Caco-2 (cell line): Measurements from ENCODE around the gene C1orf105. TPM values are rescaled to one million over a fixed set of nuclear protein-coding genes. Genes with fewer than 3 reads are reported as not detected.

ENCODE experiments used
- BruUV-seq: library from RNA; stranded (reverse); fragments of 400-500 nt; replicated peaks from 2 replicates; lab custom pipeline; 2021; lab: Mats Ljungman, UMichigan
- CTCF ChIA-PET: fragments of 300-600 bp; sonication (Branson Sonifier 250); formaldehyde crosslinking; loops from one replicate; lab custom pipeline; 2022; ENCODE audit warnings: antibody characterized with exemption; lab: Charles Lee
- POLR2A ChIA-PET: fragments of 300-600 bp; sonication (Branson Sonifier 250); formaldehyde crosslinking; loops from one replicate; lab custom pipeline; 2022; ENCODE audit warnings: antibody characterized with exemption; lab: Charles Lee
- DNase-seq, 2 experiments: peaks; one replicate each; pipeline versions ENCODE4 v3.0.0 to v3.0.0-alpha.2; 2020 to 2022
- H3K27me3 ChIP-seq: replicated peaks from 2 replicates; pipeline ENCODE4 v1.6.0; 2011; ENCODE audit warnings: low read length; ENCODE audit not compliant: control insufficient read depth, insufficient read depth
- H3K36me3 ChIP-seq: 2 replicates; pipeline ENCODE4 v1.5.1; 2011; ENCODE audit warnings: low read length; ENCODE audit not compliant: control insufficient read depth, insufficient read depth
- H3K4me1 ChIP-seq: fragments of 250-450 bp; sonication (Bioruptor Pico); 2 replicates; pipeline ENCODE4 v1.5.1; 2020; ENCODE audit warnings: mild to moderate bottlenecking
- H3K4me3 ChIP-seq: 2 replicates; pipeline ENCODE4 v1.5.1; 2011; ENCODE audit warnings: low read depth, mild to moderate bottlenecking, control low read depth, low read length
- H3K9me3 ChIP-seq: fragments of 250-450 bp; sonication (Bioruptor Pico); 2 replicates; pipeline ENCODE4 v1.5.1; 2020; ENCODE audit warnings: mild to moderate bottlenecking, moderate library complexity
- H3K27ac Mint-ChIP-seq: one replicate; pipeline ENCODE4 v1.8.0; 2022; ENCODE audit warnings: mixed read lengths; ENCODE audit not compliant: unreplicated experiment
- H3K27me3 Mint-ChIP-seq: one replicate; pipeline ENCODE4 v1.8.0; 2022; ENCODE audit warnings: mixed read lengths; ENCODE audit not compliant: insufficient read depth, unreplicated experiment
- H3K36me3 Mint-ChIP-seq: one replicate; pipeline ENCODE4 v1.8.0; 2022; ENCODE audit warnings: mild to moderate bottlenecking, mixed read lengths; ENCODE audit not compliant: insufficient read depth, unreplicated experiment
- H3K4me1 Mint-ChIP-seq: one replicate; pipeline ENCODE4 v1.8.0; 2022; ENCODE audit warnings: low read depth, mixed read lengths; ENCODE audit not compliant: unreplicated experiment
- H3K4me3 Mint-ChIP-seq: one replicate; pipeline ENCODE4 v1.8.0; 2022; ENCODE audit warnings: mild to moderate bottlenecking, moderate library complexity, mixed read lengths; ENCODE audit not compliant: unreplicated experiment
- H3K9me3 Mint-ChIP-seq: one replicate; pipeline ENCODE4 v1.8.0; 2022; ENCODE audit warnings: mixed read lengths; ENCODE audit not compliant: unreplicated experiment
- CTCF ChIP-seq, 2 experiments: fragments of 200-600 bp in 1 of 2; IDR thresholded peaks; 1 replicate in 1 of 2; 2 replicates in 1 of 2; pipeline versions ENCODE4 v1.5.1 to v1.8.0; 2011 to 2022; ENCODE audit warnings: antibody characterized with exemption in 1 of 2, control low read depth in 1 of 2, inconsistent platforms in 1 of 2, low read depth in 1 of 2, low read length in 1 of 2, mild to moderate bottlenecking in 1 of 2, moderate library complexity in 1 of 2; ENCODE audit not compliant: insufficient read depth in 1 of 2, severe bottlenecking in 1 of 2, unreplicated experiment in 1 of 2
- intact Hi-C: fragments of 100-400 bp; cut with micrococcal nuclease; formaldehyde crosslinking; loops from one replicate; pipeline ENCODE4 v1.10.0; 2022; ENCODE audit not compliant: unreplicated experiment
- total RNA-seq: library from RNA; stranded (reverse); gene quantifications from 2 replicates; pipeline ENCODE4 v1.2.3, GENCODE V29; 2022

C1orf105 gene
- total RNA-seq, 1 experiment from 2014 or later = 0.82 TPM

DNA sequence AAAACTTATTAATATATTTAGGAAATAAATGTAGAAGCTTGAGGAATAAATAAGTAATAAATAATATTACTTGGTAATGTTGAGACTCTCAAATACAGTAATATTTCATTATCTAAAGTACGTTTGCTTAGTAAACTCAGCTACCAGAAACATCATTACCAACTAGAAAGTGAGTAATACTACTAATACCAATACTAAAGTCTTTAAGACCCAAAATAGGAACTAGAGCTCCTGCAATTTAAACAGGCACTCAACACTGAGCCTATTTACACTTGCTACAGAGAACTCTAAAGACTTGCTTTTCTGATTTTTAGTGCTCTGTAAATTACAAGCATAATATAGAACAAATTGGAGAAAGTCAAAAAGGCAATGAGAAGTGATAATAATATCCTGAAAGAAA lies 13.5 kb upstream of the C1orf105 start:
- Mint-ChIP-seq H3K27me3 (no peaks in the 10 kb centered on the region), H3K9me3 (no peaks in the 10 kb centered on the region), H3K27ac (no peak overlapping the region), H3K4me3 (no peak overlapping the region), H3K4me1 (no peaks in the 10 kb centered on the region), H3K36me3 (no peaks in the 10 kb centered on the region)
- BruUV-seq = no TSS peak
- intact Hi-C loops = loop anchor here (2.0 kb wide), 1 partner anchor 20 kb away; no protein-coding TSS in a partner anchor
- no peak for TF ChIP-seq CTCF (IDR thresholded peaks at IDR 0.05; ENCODE audit: insufficient read depth in 1 of 2, low read depth in 1 of 2, low read length in 1 of 2, severe bottlenecking in 1 of 2, unreplicated experiment in 1 of 2)
- Histone ChIP-seq H3K27me3 (no peaks in the 10 kb centered on the region), H3K9me3 (no peaks in the 10 kb centered on the region), H3K4me3 (no peak overlapping the region), H3K4me1 (no peaks in the 10 kb centered on the region), H3K36me3 (no peaks in the 10 kb centered on the region)
- CTCF ChIA-PET = no interaction called here
- POLR2A ChIA-PET = no interaction called here
- DNase-seq = no peak

DNA sequence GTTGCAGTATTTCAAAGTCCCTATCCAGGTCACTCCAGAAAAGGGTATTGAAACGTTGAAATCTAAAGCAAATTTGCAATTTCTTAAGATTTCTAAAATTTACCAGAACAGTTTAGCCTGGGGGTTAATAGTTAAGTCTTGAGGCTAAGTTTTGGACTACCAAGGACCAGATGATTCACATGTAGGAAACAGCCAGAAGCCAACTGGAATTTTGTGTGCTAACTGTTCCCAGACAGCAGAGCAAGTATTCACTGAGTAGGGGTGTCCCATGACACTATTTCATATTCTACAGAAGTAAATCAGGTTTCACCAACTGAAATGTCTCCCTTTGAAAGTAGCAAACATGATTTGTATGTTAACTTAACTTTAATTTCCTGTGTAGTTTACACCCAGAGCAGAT lies 11.5 kb upstream of the C1orf105 start:
- no peak for TF ChIP-seq CTCF (IDR thresholded peaks at IDR 0.05; ENCODE audit: insufficient read depth in 1 of 2, low read depth in 1 of 2, low read length in 1 of 2, severe bottlenecking in 1 of 2, unreplicated experiment in 1 of 2)
- H3K27ac Mint-ChIP-seq = no peak overlapping the region

GRCh38 chr1:172410027-172410426 lies 10.5 kb upstream of the C1orf105 start:
- Histone ChIP-seq H3K4me3 (no peak overlapping the region), H3K4me1 (no peaks in the 10 kb centered on the region), H3K36me3 (no peaks in the 10 kb centered on the region), H3K27me3 (no peaks in the 10 kb centered on the region), H3K9me3 (no peaks in the 10 kb centered on the region)
- H3K27ac Mint-ChIP-seq = no peak overlapping the region
- H3K36me3 Mint-ChIP-seq = no peaks in the 10 kb centered on the region
- intact Hi-C loops = no loop called here
- TF ChIP-seq CTCF (IDR thresholded peaks at IDR 0.05; ENCODE audit: insufficient read depth in 1 of 2, low read depth in 1 of 2, low read length in 1 of 2, severe bottlenecking in 1 of 2, unreplicated experiment in 1 of 2) = no peak
- no TSS peak for BruUV-seq
- no peak overlapping the region for H3K4me3 Mint-ChIP-seq
- H3K4me1 Mint-ChIP-seq = no peaks in the 10 kb centered on the region
- ChIA-PET CTCF (no interaction called here), POLR2A (no interaction called here)
- no peak for DNase-seq
- H3K27me3 Mint-ChIP-seq = no peaks in the 10 kb centered on the region
- no peaks in the 10 kb centered on the region for H3K9me3 Mint-ChIP-seq

More for the DNA sequence above, 11.5 kb upstream of the C1orf105 start:
- no peaks in the 10 kb centered on the region for H3K9me3 ChIP-seq
- BruUV-seq = no TSS peak
- H3K4me3 Mint-ChIP-seq = no peak overlapping the region
- H3K4me1 Mint-ChIP-seq = no peaks in the 10 kb centered on the region
- no peaks in the 10 kb centered on the region for H3K36me3 Mint-ChIP-seq
- intact Hi-C loops = no loop called here
- H3K4me3 ChIP-seq = no peak overlapping the region
- DNase-seq = no peak
- no peaks in the 10 kb centered on the region for H3K27me3 Mint-ChIP-seq
- CTCF ChIA-PET = no interaction called here
- POLR2A ChIA-PET = no interaction called here
- H3K27me3 ChIP-seq = no peaks in the 10 kb centered on the region
- H3K36me3 ChIP-seq = no peaks in the 10 kb centered on the region
- no peaks in the 10 kb centered on the region for H3K4me1 ChIP-seq
- no peaks in the 10 kb centered on the region for H3K9me3 Mint-ChIP-seq
